H9 (cell line): ENCODE results near the gene CSNK1E. TPM values are rescaled to one million over a fixed set of nuclear protein-coding genes. Genes with fewer than 3 reads are reported as not detected.

Experiments used
- DNase-seq: peaks from one replicate; pipeline ENCODE4 v3.0.0-alpha.2; 2017
- H2AFZ ChIP-seq: one replicate; pipeline ENCODE4 v1.6.1; 2013; ENCODE audit warnings: mild to moderate bottlenecking, low read length, control low read depth, moderate library complexity
- H2AK5ac ChIP-seq: 2 replicates; pipeline ENCODE4 v1.6.1; 2013; ENCODE audit warnings: low read length, control low read depth, mixed read lengths; ENCODE audit not compliant: insufficient read length
- H2BK120ac ChIP-seq: one replicate; pipeline ENCODE4 v1.6.1; 2013; ENCODE audit warnings: low read depth, mild to moderate bottlenecking, low read length, control low read depth, inconsistent platforms; ENCODE audit not compliant: poor library complexity, severe bottlenecking
- H2BK12ac ChIP-seq: 2 replicates; pipeline ENCODE4 v1.6.1; 2013; ENCODE audit warnings: low read length, control low read depth, mixed read lengths, low read depth; ENCODE audit not compliant: insufficient read length
- H2BK15ac ChIP-seq: 2 replicates; pipeline ENCODE4 v1.6.1; 2013; ENCODE audit warnings: low read depth, low read length, control low read depth
- H2BK20ac ChIP-seq: one replicate; pipeline ENCODE4 v1.6.1; 2013; ENCODE audit warnings: low read depth, mild to moderate bottlenecking, low read length, control low read depth, inconsistent platforms; ENCODE audit not compliant: poor library complexity, severe bottlenecking
- H2BK5ac ChIP-seq: 2 replicates; pipeline ENCODE4 v1.6.1; 2013; ENCODE audit warnings: low read length, control low read depth, mixed read lengths; ENCODE audit not compliant: insufficient read length
- H3K14ac ChIP-seq: 2 replicates; pipeline ENCODE4 v1.6.1; 2013; ENCODE audit warnings: low read length, control low read depth; ENCODE audit not compliant: insufficient read depth
- H3K18ac ChIP-seq: 2 replicates; pipeline ENCODE4 v1.6.1; 2013; ENCODE audit warnings: low read depth, mild to moderate bottlenecking, mixed read lengths, low read length, control low read depth; ENCODE audit not compliant: insufficient read length
- H3K23ac ChIP-seq: 2 replicates; pipeline ENCODE4 v1.6.1; 2013; ENCODE audit warnings: low read length, control low read depth, mixed read lengths, low read depth; ENCODE audit not compliant: insufficient read length
- H3K23me2 ChIP-seq: 2 replicates; pipeline ENCODE4 v1.6.1; 2013; ENCODE audit warnings: low read depth, mild to moderate bottlenecking, mixed read lengths, low read length, control low read depth; ENCODE audit not compliant: insufficient read length, poor library complexity, severe bottlenecking
- H3K27ac ChIP-seq: 2 replicates; pipeline ENCODE4 v1.5.1; 2013; ENCODE audit warnings: low read length, control low read depth, mixed read lengths, low read depth; ENCODE audit not compliant: insufficient read length
- H3K27me3 ChIP-seq: 2 replicates; pipeline ENCODE4 v1.6.1; 2013; ENCODE audit warnings: low read length, control low read depth, inconsistent platforms; ENCODE audit not compliant: insufficient read depth
- H3K4ac ChIP-seq: 2 replicates; pipeline ENCODE4 v1.6.1; 2013; ENCODE audit warnings: low read depth, mild to moderate bottlenecking, control low read depth, inconsistent platforms, low read length, moderate library complexity
- H3K4me1 ChIP-seq: 2 replicates; pipeline ENCODE4 v1.6.1; 2013; ENCODE audit warnings: low read length, control low read depth, inconsistent platforms; ENCODE audit not compliant: insufficient read depth
- H3K4me2 ChIP-seq: 2 replicates; pipeline ENCODE4 v1.6.1; 2013; ENCODE audit warnings: low read length, control low read depth, mixed read lengths; ENCODE audit not compliant: insufficient read length, insufficient read depth
- H3K56ac ChIP-seq: 2 replicates; pipeline ENCODE4 v1.6.1; 2013; ENCODE audit warnings: low read depth, mild to moderate bottlenecking, mixed read lengths, low read length, control low read depth; ENCODE audit not compliant: insufficient read length
- H3K79me1 ChIP-seq: 2 replicates; pipeline ENCODE4 v1.6.1; 2013; ENCODE audit warnings: low read depth, mild to moderate bottlenecking, moderate library complexity, low read length, control low read depth, inconsistent platforms; ENCODE audit not compliant: insufficient read depth, poor library complexity, severe bottlenecking
- H3K79me2 ChIP-seq: 2 replicates; pipeline ENCODE4 v1.6.1; 2013; ENCODE audit warnings: low read length, control low read depth, inconsistent platforms; ENCODE audit not compliant: insufficient read depth
- H3K9ac ChIP-seq: 2 replicates; pipeline ENCODE4 v1.6.1; 2013; ENCODE audit warnings: low read length, control low read depth, mixed read lengths; ENCODE audit not compliant: insufficient read length; ENCODE audit errors: extremely low read depth
- H3K9me3 ChIP-seq: one replicate; pipeline ENCODE4 v1.6.1; 2013; ENCODE audit warnings: low read depth, low read length, inconsistent platforms; ENCODE audit not compliant: control insufficient read depth
- H3T11ph ChIP-seq: one replicate; pipeline ENCODE4 v1.6.1; 2013; ENCODE audit warnings: mild to moderate bottlenecking, low read length, control low read depth, inconsistent platforms
- H4K20me1 ChIP-seq: one replicate; pipeline ENCODE4 v1.6.1; 2013; ENCODE audit not compliant: control insufficient read depth, insufficient read length, insufficient read depth
- H4K5ac ChIP-seq: 2 replicates; pipeline ENCODE4 v1.6.1; 2013; ENCODE audit warnings: low read depth, mild to moderate bottlenecking, mixed read lengths, low read length, control low read depth; ENCODE audit not compliant: insufficient read length
- H4K8ac ChIP-seq: replicated peaks from 2 replicates; pipeline ENCODE4 v1.6.1; 2013; ENCODE audit warnings: low read length, control low read depth, mixed read lengths, low read depth; ENCODE audit not compliant: insufficient read length
- H4K91ac ChIP-seq: 2 replicates; pipeline ENCODE4 v1.6.1; 2013; ENCODE audit warnings: low read depth, mild to moderate bottlenecking, moderate library complexity, mixed read lengths, low read length, control low read depth; ENCODE audit not compliant: insufficient read length
- H3K27ac Mint-ChIP-seq, 3 experiments: 2 replicates in 2 of 3; 3 replicates in 1 of 3; pipeline ENCODE4 v1.8.0; 2020 to 2021; ENCODE audit warnings: mixed read lengths in 3 of 3, mild to moderate bottlenecking in 1 of 3, moderate library complexity in 1 of 3
- H3K27me3 Mint-ChIP-seq: 2 replicates; pipeline ENCODE4 v1.8.0; 2021; ENCODE audit warnings: low read depth, mild to moderate bottlenecking, moderate library complexity, mixed read lengths
- H3K36me3 Mint-ChIP-seq, 3 experiments: 2 replicates in 2 of 3; 3 replicates in 1 of 3; pipeline ENCODE4 v1.8.0; 2020 to 2021; ENCODE audit warnings: low read depth in 3 of 3, mixed read lengths in 3 of 3; ENCODE audit not compliant: insufficient read depth in 1 of 3
- H3K4me1 Mint-ChIP-seq, 2 experiments: 2 replicates each; pipeline ENCODE4 v1.8.0; 2020; ENCODE audit warnings: mixed read lengths in 2 of 2
- H3K4me3 Mint-ChIP-seq, 2 experiments: 2 replicates in 1 of 2; 3 replicates in 1 of 2; pipeline ENCODE4 v1.8.0; 2020 to 2021; ENCODE audit warnings: mild to moderate bottlenecking in 2 of 2, mixed read lengths in 2 of 2, moderate library complexity in 1 of 2
- H3K9me3 Mint-ChIP-seq, 2 experiments: 2 replicates in 1 of 2; 3 replicates in 1 of 2; pipeline ENCODE4 v1.8.0; 2020; ENCODE audit warnings: mild to moderate bottlenecking in 2 of 2, mixed read lengths in 2 of 2, moderate library complexity in 1 of 2
- WGBS: extraction: QIAGEN DNeasy Blood & Tissue Kit; methylation state at CpG from one replicate; pipeline ENCODE4 v1.1.7; 2013; ENCODE audit warnings: missing lambda C conversion rate, low lambda C conversion rate, mixed read lengths; ENCODE audit not compliant: insufficient read length; ENCODE audit errors: extremely low coverage; 5-methylcytosine and 5-hydroxymethylcytosine counted together
- total RNA-seq: library from RNA; stranded (reverse); gene quantifications from 2 replicates; pipeline ENCODE4 v1.2.1, GENCODE V29; 2021
- TF ChIP-seq, protein P1 (sequence below): fragments of 200-600 bp; sonication (generic); conservative IDR thresholded peaks from 3 replicates; pipeline ENCODE4 v1.8.0; 2021; ENCODE audit warnings: antibody characterized with exemption, mild to moderate bottlenecking

The CSNK1E gene
- total RNA-seq, 1 experiment from 2014 or later, result 236 TPM

DNA sequence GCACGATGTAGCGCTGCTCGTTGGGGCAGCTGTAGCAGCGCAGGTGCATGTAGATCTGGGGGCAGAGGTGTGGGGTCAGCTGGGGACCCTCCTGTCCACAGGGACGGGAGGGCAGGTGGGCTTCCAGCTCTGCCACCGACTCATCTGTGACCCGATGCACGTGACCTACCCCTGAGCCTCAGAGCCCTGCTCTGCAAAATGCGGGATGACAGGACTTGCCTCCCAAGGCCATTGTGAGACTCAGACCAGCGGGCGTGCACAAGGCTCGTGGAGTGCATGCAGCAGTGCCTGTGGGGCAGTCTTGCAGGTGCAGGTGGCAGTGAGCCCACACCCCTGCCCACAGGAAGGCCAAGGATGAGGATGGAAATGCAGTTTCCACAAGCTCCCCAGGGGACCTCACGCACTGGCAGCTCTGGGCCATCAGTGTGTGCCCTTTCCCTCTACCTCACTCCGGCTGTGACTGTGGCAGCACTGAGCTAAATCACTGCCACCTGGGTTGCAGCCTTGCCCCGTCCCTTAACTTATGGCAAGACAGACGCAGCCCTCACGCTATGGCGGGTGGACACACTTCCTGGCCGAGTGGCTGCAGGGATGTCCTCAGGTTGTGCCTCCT is 71.1 kb downstream of the CSNK1E start:
- no peaks in the 10 kb centered on the region for H3K79me1 ChIP-seq
- no peak overlapping the region for H2BK15ac ChIP-seq
- Mint-ChIP-seq H3K4me1 (peaks cover 12 to 22% of the 10 kb centered on the region in 2 experiments), H3K27me3 (no peaks in the 10 kb centered on the region), H3K36me3 (peaks cover 21 to 56% (median 35%) of the 10 kb centered on the region in 3 experiments), H3K4me3 (no peak overlapping the region), H3K9me3 (0 out of 5 replicates have a peak, but pooled peaks cover 0 to 2% of the 10 kb centered on the region in 2 experiments), H3K27ac (no peak overlapping the region)
- H3K4ac ChIP-seq, result no peak overlapping the region
- H3K9ac ChIP-seq, result no peak overlapping the region
- H4K8ac ChIP-seq, result no peak overlapping the region
- H4K5ac ChIP-seq, result no peak overlapping the region
- no peaks in the 10 kb centered on the region for H4K20me1 ChIP-seq
- H3K27ac ChIP-seq, result no peak overlapping the region
- H2BK12ac ChIP-seq, result no peak overlapping the region
- DNase-seq, result no peak
- no peak overlapping the region for H3K4me2 ChIP-seq
- no peaks in the 10 kb centered on the region for H3K27me3 ChIP-seq
- H4K91ac ChIP-seq, result no peak overlapping the region
- no peak overlapping the region for H2BK20ac ChIP-seq
- H2BK120ac ChIP-seq, result no peak overlapping the region
- WGBS, result no CpG with 5 or more reads among the region's 19 CpGs
- no peaks in the 10 kb centered on the region for H3K23me2 ChIP-seq
- H2BK5ac ChIP-seq, result no peak overlapping the region
- no peak overlapping the region for H3K18ac ChIP-seq
- H3K23ac ChIP-seq, result no peak overlapping the region
- H3K14ac ChIP-seq, result no peak overlapping the region
- no peaks in the 10 kb centered on the region for H3K9me3 ChIP-seq
- H3K79me2 ChIP-seq, result no peaks in the 10 kb centered on the region; the same call in 1 of the 2 replicates
- no peak overlapping the region for H3K56ac ChIP-seq
- no peak overlapping the region for H3T11ph ChIP-seq
- TF ChIP-seq, protein P1, sequence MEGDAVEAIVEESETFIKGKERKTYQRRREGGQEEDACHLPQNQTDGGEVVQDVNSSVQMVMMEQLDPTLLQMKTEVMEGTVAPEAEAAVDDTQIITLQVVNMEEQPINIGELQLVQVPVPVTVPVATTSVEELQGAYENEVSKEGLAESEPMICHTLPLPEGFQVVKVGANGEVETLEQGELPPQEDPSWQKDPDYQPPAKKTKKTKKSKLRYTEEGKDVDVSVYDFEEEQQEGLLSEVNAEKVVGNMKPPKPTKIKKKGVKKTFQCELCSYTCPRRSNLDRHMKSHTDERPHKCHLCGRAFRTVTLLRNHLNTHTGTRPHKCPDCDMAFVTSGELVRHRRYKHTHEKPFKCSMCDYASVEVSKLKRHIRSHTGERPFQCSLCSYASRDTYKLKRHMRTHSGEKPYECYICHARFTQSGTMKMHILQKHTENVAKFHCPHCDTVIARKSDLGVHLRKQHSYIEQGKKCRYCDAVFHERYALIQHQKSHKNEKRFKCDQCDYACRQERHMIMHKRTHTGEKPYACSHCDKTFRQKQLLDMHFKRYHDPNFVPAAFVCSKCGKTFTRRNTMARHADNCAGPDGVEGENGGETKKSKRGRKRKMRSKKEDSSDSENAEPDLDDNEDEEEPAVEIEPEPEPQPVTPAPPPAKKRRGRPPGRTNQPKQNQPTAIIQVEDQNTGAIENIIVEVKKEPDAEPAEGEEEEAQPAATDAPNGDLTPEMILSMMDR, result no peak
- H2AK5ac ChIP-seq, result no peak overlapping the region
- H3K4me1 ChIP-seq, result no peaks in the 10 kb centered on the region
- H2AFZ ChIP-seq, result no peak overlapping the region
